GM12891 (cell line): ENCODE results near the gene PCED1B. TPM values are rescaled to one million over a fixed set of nuclear protein-coding genes. Genes with fewer than 3 reads are reported as not detected.

ENCODE experiments used
- DNase-seq: peaks from one replicate; pipeline ENCODE4 v3.0.0; 2011; ENCODE audit warnings: low spot score; ENCODE audit not compliant: insufficient read length
- FAIRE-seq: peaks from 2 replicates; lab custom pipeline; 2011; peaks lifted over from hg19 to GRCh38; lab: Jason Lieb, UNC
- PAX5 ChIP-seq: IDR thresholded peaks from 2 replicates; pipeline ENCODE4 v1.6.1; 2011; ENCODE audit warnings: low read length, moderate library complexity, mild to moderate bottlenecking; ENCODE audit not compliant: insufficient read depth, severe bottlenecking
- POLR2A ChIP-seq: IDR thresholded peaks from 2 replicates; pipeline ENCODE4 v1.6.1; 2011; ENCODE audit warnings: low read depth, low read length, control low read depth
- POLR2AphosphoS5 ChIP-seq: IDR thresholded peaks from 2 replicates; pipeline ENCODE4 v1.6.1; 2011; ENCODE audit warnings: low read depth, low read length, control low read depth
- POU2F2 ChIP-seq: IDR thresholded peaks from 2 replicates; pipeline ENCODE4 v1.6.1; 2011; ENCODE audit warnings: low read depth, mild to moderate bottlenecking, control low read depth, low read length, moderate library complexity
- SPI1 ChIP-seq: IDR thresholded peaks from 2 replicates; pipeline ENCODE4 v1.6.1; 2011; ENCODE audit warnings: low read depth, low read length, control low read depth
- TAF1 ChIP-seq: IDR thresholded peaks from 2 replicates; pipeline ENCODE4 v1.6.1; 2011; ENCODE audit warnings: low read depth, low read length, control low read depth
- polyA plus RNA-seq: library from polyadenylated mRNA; unstranded; fragments of >200 nt; gene quantifications from one replicate; pipeline ENCODE4 v1.2.1, GENCODE V29; 2012; ENCODE audit warnings: low read depth, missing spikeins, inconsistent platforms; ENCODE audit not compliant: missing spikeins

PCED1B gene
- 1.8 TPM for polyA plus RNA-seq

- TF ChIP-seq PAX5 (no peak), POLR2AphosphoS5 (no peak), SPI1 (no peak), TAF1 (no peak), POU2F2 (no peak), POLR2A (no peak)
- DNase-seq (peak; percentile 32), FAIRE-seq (no peak)
Measured at GRCh38 chr12:47079468-47079980, at the start of gene PCED1B, which contains the start of gene AMIGO2. Gene PCED1B, plus strand, starts transcription at chr12:47079621. Its CDS starts 155,443 bp downstream, at chr12:47235064. Gene AMIGO2, minus strand, starts transcription at chr12:47079959. Its CDS starts 957 bp downstream, at chr12:47079002.

GRCh38 chr12:47029903-47030302 is 49.5 kb upstream of the PCED1B start:
- no peak for FAIRE-seq
- no peak for TF ChIP-seq PAX5
- TF ChIP-seq POLR2AphosphoS5 = no peak
- no peak for TF ChIP-seq POLR2A

GRCh38 chr12:47032644-47033043 is 46.8 kb upstream of the PCED1B start:
- FAIRE-seq = no peak
- TF ChIP-seq POU2F2 (no peak), POLR2A (no peak), POLR2AphosphoS5 (no peak), PAX5 (no peak), TAF1 (no peak), SPI1 (no peak)
- no peak for DNase-seq

More at GRCh38 chr12:47029903-47030302, 49.5 kb upstream of the PCED1B start:
- DNase-seq = no peak

- FAIRE-seq (no peak), DNase-seq (no peak)
- no peak for TF ChIP-seq POU2F2
- TF ChIP-seq POLR2A = no peak
- no peak for TF ChIP-seq TAF1
- TF ChIP-seq PAX5 = no peak
- no peak for TF ChIP-seq POLR2AphosphoS5
- TF ChIP-seq SPI1 = no peak
Measured at GRCh38 chr12:47033081-47033480, 46.3 kb upstream of the PCED1B start.

GRCh38 chr12:47033789-47034555 is 45.4 kb upstream of the PCED1B start:
- FAIRE-seq = no peak
- DNase-seq = no peak
- no peak for TF ChIP-seq TAF1
- no peak for TF ChIP-seq POU2F2
- TF ChIP-seq PAX5 = no peak
- no peak for TF ChIP-seq POLR2A
- no peak for TF ChIP-seq POLR2AphosphoS5
- no peak for TF ChIP-seq SPI1

GRCh38 chr12:47034661-47035060 is 44.8 kb upstream of the PCED1B start:
- no peak for FAIRE-seq
- DNase-seq = no peak
- TF ChIP-seq POLR2AphosphoS5 (no peak), PAX5 (no peak), POLR2A (no peak), SPI1 (no peak), POU2F2 (no peak), TAF1 (no peak)

GRCh38 chr12:47035484-47035883 is 43.9 kb upstream of the PCED1B start:
- FAIRE-seq = no peak
- no peak for DNase-seq
- no peak for TF ChIP-seq POU2F2
- TF ChIP-seq POLR2AphosphoS5 = no peak
- no peak for TF ChIP-seq SPI1
- TF ChIP-seq POLR2A = no peak
- no peak for TF ChIP-seq TAF1
- TF ChIP-seq PAX5 = no peak

- no peak for DNase-seq
- FAIRE-seq = no peak
- TF ChIP-seq PAX5 (no peak), POU2F2 (no peak), POLR2A (no peak), POLR2AphosphoS5 (no peak), SPI1 (no peak), TAF1 (no peak)
Measured at GRCh38 chr12:47038270-47038748, 41.1 kb upstream of the PCED1B start.

- TF ChIP-seq TAF1 = no peak
- no peak for TF ChIP-seq PAX5
- no peak for TF ChIP-seq SPI1
- TF ChIP-seq POLR2A = no peak
- no peak for TF ChIP-seq POLR2AphosphoS5
- no peak for TF ChIP-seq POU2F2
- DNase-seq = no peak
- no peak for FAIRE-seq
Measured at GRCh38 chr12:47039079-47039478, 40.3 kb upstream of the PCED1B start.
